ENCODE data around the gene PACC1. TPM values are rescaled to one million over a fixed set of nuclear protein-coding genes. Genes with fewer than 3 reads are reported as not detected.

The PACC1 gene
- total RNA-seq, 4 donors from 2014 or later: 2.4 to 16.0 (median 8.8) TPM

- TF ChIP-seq CTCF (IDR thresholded peaks at IDR 0.05; ENCODE audit: low read depth): no peak
These were observed 16.3 kb upstream of the PACC1 start for GRCh38 chr1:212430955-212431394.

- TF ChIP-seq CTCF (IDR thresholded peaks at IDR 0.05; ENCODE audit: low read depth): no peak
These were observed 15.7 kb upstream of the PACC1 start for GRCh38 chr1:212430416-212430815.

- TF ChIP-seq CTCF (IDR thresholded peaks at IDR 0.05; ENCODE audit: low read depth): no peak
These were observed 13.8 kb upstream of the PACC1 start for GRCh38 chr1:212428496-212428895.

GRCh38 chr1:212423879-212424278, 9.2 kb upstream of the PACC1 start:
- TF ChIP-seq CTCF (IDR thresholded peaks at IDR 0.05; ENCODE audit: low read depth): no peak

- no peak for TF ChIP-seq CTCF (IDR thresholded peaks at IDR 0.05; ENCODE audit: low read depth)
These were observed 6.5 kb upstream of the PACC1 start for GRCh38 chr1:212421165-212421564.

GRCh38 chr1:212415107-212415841, 588 bp upstream of the PACC1 start:
- TF ChIP-seq CTCF (IDR thresholded peaks at IDR 0.05; ENCODE audit: low read depth): no peak

- TF ChIP-seq CTCF (IDR thresholded peaks at IDR 0.05; ENCODE audit: low read depth): no peak
These were observed 771 bp downstream of the PACC1 start for GRCh38 chr1:212413902-212414327.

Data from subcutaneous adipose tissue (tissue), 4 donors.